GM21390 (cell line): ENCODE data around the gene BSG.
"Not testable (repeated sequence)": the region's sequence is repeated elsewhere in the genome, so short reads cannot be mapped to it uniquely, and the experiment has no call there.

Experiments used
- ATAC-seq: cut with Tn5 transposase; IDR thresholded peaks from one replicate; pipeline ENCODE4 v1.9.1; 2021; ENCODE audit not compliant: unreplicated experiment

Gene BSG

GRCh38 chr19:617551-618246, 45.3 kb downstream of the BSG start:
- ATAC-seq = no peak

DNA sequence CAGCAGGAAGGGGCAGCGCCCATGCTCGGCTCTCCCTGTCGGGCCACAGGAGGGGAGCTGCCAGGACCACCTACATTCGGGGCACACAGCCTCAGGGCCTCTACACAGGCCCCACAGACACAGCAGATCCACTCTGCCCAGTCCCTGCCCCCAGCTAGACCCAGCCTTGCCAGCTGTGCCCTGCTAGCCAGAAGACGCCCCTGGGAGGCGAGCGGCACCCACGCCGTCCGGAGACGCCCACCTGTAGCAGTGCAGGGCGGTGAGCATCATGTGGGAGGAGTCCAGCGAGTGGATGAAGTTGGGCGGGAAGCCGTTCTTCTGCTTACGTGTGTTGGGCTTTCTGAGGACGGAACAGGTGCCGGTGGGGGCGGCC, 45.8 kb downstream of the BSG start:
- no peak for ATAC-seq

GRCh38 chr19:618674-619285, 46.4 kb downstream of the BSG start:
- no peak for ATAC-seq

DNA sequence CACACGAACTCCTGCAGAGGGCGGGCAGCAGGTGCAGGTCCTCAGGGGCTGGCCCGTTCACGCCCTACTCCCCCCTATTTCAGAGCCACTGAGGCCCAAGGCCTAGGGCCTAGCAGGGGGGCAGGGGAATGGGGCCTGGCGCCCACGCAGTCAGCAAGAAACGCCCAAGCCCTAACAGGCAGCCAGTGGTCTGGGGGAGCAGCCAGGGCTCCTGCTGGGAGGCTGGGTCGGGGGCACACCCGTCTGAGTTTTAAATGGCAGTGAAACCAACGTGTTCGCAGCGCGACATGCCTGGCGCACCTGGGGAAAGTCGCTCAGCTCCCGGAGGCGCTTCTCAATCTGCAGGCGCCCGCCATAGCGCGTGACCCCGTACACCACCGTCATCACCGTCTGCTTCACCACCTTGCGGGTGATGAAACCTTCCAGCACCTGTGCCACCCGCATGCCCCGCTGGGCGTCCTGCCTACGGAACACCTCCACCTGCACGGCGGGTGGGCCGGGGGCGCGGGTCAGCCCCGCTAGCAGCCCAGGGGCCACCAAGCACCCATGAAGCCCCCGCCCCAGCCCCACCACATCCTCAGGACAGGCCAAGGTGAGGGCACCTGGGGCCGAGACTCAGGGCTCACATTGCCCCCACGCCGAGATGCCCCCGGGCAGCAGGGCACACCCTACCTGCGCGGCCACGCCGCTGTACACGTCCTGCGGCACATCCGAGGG, 47.0 kb downstream of the BSG start:
- ATAC-seq = no peak

GRCh38 chr19:620166-620862, 47.9 kb downstream of the BSG start:
- ATAC-seq = no peak

DNA sequence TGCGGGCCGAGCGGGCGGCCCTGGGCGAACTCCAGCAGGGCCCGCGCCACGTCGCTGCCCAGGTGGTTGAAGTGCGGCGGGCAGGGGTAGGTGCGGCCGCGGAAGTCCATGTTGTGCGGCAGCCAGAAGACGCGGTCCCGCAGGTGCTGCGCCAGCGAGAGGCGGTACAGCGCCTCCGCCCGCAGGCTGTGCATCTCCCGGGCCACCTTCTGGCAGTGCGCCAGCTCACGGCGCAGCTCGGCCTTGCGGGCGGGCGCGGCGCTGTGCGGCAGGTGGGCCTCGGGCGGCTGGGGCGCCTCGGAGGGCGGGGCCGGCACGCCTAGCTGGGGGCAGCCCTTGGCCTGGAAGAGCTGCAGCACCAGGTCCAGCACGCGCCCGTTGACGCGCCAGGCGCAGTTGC, 48.8 kb downstream of the BSG start:
- ATAC-seq = not testable (repeated sequence)

DNA sequence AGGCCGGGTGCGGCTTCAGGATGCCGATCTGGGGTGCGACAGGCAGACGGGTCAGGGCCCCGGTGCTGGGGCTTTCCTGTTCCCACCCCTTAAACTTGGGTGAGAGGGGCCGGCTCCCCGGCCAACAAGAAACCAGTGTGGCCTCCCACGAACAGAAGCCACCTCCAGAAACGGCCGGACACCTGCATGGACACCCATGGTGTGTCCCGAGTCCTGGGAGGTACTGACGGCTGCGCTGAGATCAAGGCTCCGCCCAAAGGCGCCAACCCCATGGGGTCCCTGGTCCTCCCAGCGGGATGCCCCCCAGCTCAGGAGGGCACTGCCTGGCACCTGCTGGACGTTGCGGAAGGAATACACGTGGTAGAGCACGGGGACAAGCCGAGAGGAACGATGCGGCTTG, 49.4 kb downstream of the BSG start:
- ATAC-seq = no peak

DNA sequence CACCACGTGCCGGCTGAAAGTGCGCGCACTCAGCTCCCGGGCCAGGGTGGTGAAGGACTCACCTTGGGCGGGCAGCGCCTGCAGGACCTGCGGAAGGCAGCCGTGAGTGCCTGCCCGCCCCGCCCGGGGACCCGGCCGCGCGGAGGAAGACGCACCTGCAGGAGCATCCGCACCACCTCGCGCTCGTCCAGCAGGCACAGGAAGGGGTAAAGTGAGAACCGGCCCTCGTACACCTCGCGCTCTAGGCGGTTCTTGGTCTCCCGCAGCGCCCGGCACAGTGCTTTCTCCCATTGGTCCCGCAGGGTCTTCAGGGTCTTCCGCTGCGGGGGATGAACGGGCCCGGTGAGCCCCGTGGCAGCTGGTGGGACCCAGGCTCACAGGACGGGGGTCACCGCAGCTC, 50.3 kb downstream of the BSG start:
- ATAC-seq = no peak

GRCh38 chr19:623175-623916, 51.0 kb downstream of the BSG start:
- ATAC-seq = no peak

DNA sequence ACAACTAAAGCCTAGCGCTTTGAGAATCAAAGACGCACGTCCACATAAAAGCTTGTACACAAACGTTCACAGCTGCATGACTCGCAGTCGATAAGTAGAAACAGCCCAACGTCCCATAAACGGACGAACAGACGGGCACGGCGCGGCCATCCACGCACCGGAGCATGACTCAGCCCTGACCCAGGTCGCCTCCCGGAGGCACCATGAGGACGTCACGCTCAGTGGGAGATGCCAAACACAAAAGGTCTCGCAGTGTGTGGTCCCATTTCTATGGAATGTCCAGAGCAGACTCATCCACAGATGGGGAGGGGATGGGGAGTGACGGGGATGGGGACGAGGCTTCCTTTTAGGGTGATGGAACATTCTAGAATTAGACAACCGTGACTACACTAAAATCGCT, 51.6 kb downstream of the BSG start:
- ATAC-seq = no peak

DNA sequence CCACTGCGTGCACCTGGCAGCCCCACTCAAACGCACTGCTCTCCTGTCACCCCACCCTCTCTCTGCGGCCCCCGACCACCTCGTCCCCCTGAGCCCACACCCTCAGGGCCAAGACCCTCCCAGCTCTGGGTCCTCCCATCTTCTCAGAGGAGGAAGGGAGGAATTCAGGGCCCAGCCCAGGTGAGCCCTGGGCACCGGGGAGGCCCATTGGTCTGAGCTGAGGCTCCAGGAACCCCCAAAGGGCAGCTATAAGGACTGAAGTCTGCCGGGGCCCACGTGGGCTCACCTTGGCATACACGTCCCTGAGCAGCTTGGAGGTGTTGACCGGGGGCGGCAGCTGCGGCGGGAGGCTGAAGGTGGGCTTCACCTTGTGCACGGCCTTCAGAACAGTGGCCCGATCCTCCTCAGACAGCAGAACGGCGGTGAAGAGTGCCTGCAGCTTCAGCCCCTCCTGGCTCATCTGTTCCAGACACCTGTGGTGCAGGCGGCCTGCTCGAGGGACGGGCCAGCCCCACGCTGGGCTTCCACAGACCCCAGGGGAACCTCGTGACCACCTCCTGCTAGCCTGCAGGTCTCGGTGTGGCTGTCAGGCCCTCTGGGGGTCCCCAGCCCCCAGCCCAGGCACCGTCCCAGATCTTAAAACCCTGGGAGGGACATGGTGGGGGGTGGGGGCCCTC, 52.2 kb downstream of the BSG start:
- no peak for ATAC-seq

DNA sequence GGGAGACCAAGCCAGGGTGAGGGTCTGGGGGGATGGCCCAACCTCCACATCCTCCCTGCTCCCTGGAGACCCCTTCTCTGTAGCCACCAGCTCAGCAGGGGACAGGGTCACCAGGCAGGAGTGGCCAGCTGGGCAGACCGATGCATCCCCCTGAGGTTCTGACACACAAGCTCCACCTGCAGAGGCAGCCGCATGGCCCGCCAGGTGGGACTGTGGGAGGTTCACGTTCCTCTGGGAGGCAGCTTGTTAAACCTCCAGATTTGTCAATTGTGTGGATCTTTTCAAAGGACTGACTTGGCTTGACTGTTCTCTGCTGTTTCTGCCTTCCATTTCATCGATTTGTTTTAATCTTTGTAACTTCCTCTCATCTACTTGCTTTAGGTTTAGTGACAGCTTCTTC, 52.9 kb downstream of the BSG start:
- ATAC-seq = no peak

GRCh38 chr19:626566-626965, 54.2 kb downstream of the BSG start:
- ATAC-seq = not testable (repeated sequence)

DNA sequence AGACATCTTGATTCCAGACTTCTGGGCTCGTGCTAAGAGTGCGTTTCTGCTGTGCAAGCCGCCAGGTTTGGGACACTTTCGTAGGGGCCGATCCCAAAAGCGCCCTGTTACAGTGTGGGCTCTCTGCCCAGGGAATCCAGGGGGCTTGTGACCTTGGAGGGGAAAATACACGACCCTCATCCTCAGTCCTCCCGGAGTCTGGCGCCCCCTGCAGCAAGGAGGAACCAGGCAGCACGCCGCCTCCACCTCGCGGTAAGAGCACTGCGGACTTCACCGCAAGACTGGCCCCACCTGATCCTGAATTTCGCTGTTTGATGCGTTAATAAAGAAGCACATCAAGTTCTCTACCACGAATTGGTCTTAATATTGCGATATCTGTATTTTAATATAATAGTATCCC, 55.8 kb downstream of the BSG start:
- no peak for ATAC-seq

DNA sequence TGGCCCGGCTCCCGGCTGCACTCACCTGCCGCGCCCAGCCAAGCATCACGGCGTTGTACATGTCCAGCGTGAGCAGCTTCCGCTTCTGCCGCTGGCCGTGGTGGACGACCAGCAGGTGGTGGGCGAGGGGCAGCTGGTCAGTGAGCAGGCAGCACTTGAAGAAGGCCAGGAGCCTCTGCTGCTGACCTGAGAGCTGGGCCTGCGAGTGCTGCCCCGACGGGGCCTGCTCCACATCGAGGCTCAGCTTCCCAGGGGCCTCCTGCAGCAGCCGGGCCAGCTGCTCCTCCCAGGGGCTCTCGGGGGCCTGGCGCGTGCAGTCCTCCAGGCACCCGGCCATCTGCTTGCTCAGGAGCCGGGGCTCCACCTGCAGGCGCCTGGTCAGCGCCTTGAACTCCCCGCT, 57.1 kb downstream of the BSG start:
- not testable (repeated sequence) for ATAC-seq

- no peak for ATAC-seq
Measured at GRCh38 chr19:629961-630714, 57.7 kb downstream of the BSG start.

GRCh38 chr19:632579-633067, 60.2 kb downstream of the BSG start:
- ATAC-seq = no peak
